Transverse colon (tissue), 3 donors: ENCODE results near the gene MYO1C.

Experiments
- CTCF ChIP-seq, 5 experiments: fragments of 200-600 bp in 3 of 5; fragments of 450-650 bp in 2 of 5; sonication (generic) in 3 of 5; IDR thresholded peaks; 1 replicate in 2 of 5; 2 replicates in 3 of 5; pipeline ENCODE4 v1.5.1; 2016 to 2017; ENCODE audit warnings: antibody characterized with exemption in 5 of 5, inconsistent platforms in 3 of 5, mild to moderate bottlenecking in 2 of 5, moderate library complexity in 1 of 5
- EP300 ChIP-seq: sonication (generic); formaldehyde crosslinking; IDR thresholded peaks from one replicate; pipeline ENCODE4 v1.6.1; 2017; ENCODE audit warnings: antibody characterized with exemption, low read depth
- POLR2A ChIP-seq: fragments of 450-650 bp; IDR thresholded peaks from one replicate; pipeline ENCODE4 v1.6.1; 2016; ENCODE audit warnings: antibody characterized with exemption, mild to moderate bottlenecking, moderate library complexity

GRCh38 chr17:1498233-1498632 lies 5.7 kb upstream of the MYO1C start:
- TF ChIP-seq CTCF (IDR thresholded peaks at IDR 0.05), result no peak
- TF ChIP-seq POLR2A, result no peak
- no peak for TF ChIP-seq EP300
